Hematopoietic multipotent progenitor cell (in vitro differentiated cells): ENCODE measurements around the gene MRPS35. TPM values are rescaled to one million over a fixed set of nuclear protein-coding genes. Genes with fewer than 3 reads are reported as not detected.
"Not testable (repeated sequence)": the region's sequence is repeated elsewhere in the genome, so short reads cannot be mapped to it uniquely, and the experiment has no call there.

Experiments
- DNase-seq, 3 donors: peaks; one replicate each; pipeline ENCODE4 v3.0.0-alpha.2; 2011 to 2015; ENCODE audit warnings: low read depth in 2 of 3, low spot score in 2 of 3
- total RNA-seq: library from RNA; depleted of rRNA; stranded (reverse); fragments of >200 nt; gene quantifications from one replicate; pipeline ENCODE4 v1.2.3, GENCODE V29; 2012

Gene MRPS35
- total RNA-seq, 1 donor, result 18.9 TPM

- DNase-seq, result no peak
Observed at GRCh38 chr12:27707216-27707615, 3.4 kb upstream of the MRPS35 start.

GRCh38 chr12:27709212-27709931 is 1.3 kb upstream of the MRPS35 start:
- no peak for DNase-seq

- peak in 1 of 3 donors; percentile 28 for DNase-seq
Observed at GRCh38 chr12:27709932-27710591, 570 bp upstream of the MRPS35 start.

- DNase-seq, result no peak
Observed at GRCh38 chr12:27711317-27711682, 668 bp downstream of the MRPS35 start.

- no peak for DNase-seq
Observed at GRCh38 chr12:27711967-27712366, 1.3 kb downstream of the MRPS35 start.

GRCh38 chr12:27723212-27723611 is 12.6 kb downstream of the MRPS35 start:
- no peak for DNase-seq

- no peak for DNase-seq
Observed at GRCh38 chr12:27730097-27730588, 19.5 kb downstream of the MRPS35 start.

- DNase-seq, result peak in 1 of 3 donors; percentile 9
Observed at GRCh38 chr12:27732281-27732680, 21.6 kb downstream of the MRPS35 start.

- DNase-seq, result peak in 2 of 3 donors; percentile 22 to 63
Observed at GRCh38 chr12:27733052-27733656, 22.5 kb downstream of the MRPS35 start.

GRCh38 chr12:27733791-27734190 is 23.2 kb downstream of the MRPS35 start:
- no peak for DNase-seq

- not testable (repeated sequence) for DNase-seq
Observed at GRCh38 chr12:27734321-27734720, 23.7 kb downstream of the MRPS35 start.

- DNase-seq, result no peak
Observed at GRCh38 chr12:27743601-27744000, 33.0 kb downstream of the MRPS35 start.

- not testable (repeated sequence) for DNase-seq
Observed at GRCh38 chr12:27745734-27746133, 35.1 kb downstream of the MRPS35 start.

GRCh38 chr12:27747111-27747820 is 36.6 kb downstream of the MRPS35 start:
- no peak for DNase-seq

GRCh38 chr12:27751386-27752047 is 40.9 kb downstream of the MRPS35 start:
- DNase-seq, result no peak

- DNase-seq, result no peak
Observed at GRCh38 chr12:27754795-27755194, 44.2 kb downstream of the MRPS35 start.

- DNase-seq, result no peak
Observed at GRCh38 chr12:27756670-27757195, 46.1 kb downstream of the MRPS35 start.

GRCh38 chr12:27762757-27763156 is 52.1 kb downstream of the MRPS35 start:
- DNase-seq, result no peak

- no peak for DNase-seq
Observed at GRCh38 chr12:27766587-27766986, 56.0 kb downstream of the MRPS35 start.

GRCh38 chr12:27769142-27769673 is 58.6 kb downstream of the MRPS35 start:
- no peak for DNase-seq
